ENCODE data around the gene HLA-DPA1. TPM values are rescaled to one million over a fixed set of nuclear protein-coding genes. Genes with fewer than 3 reads are reported as not detected.

The HLA-DPA1 gene
- total RNA-seq, 1 experiment from 2014 or later, result not detected

- ChIA-PET CTCF (interaction anchor here (0.6 kb wide), 1 partner anchor 726 kb away, joined by 3 read pairs; no protein-coding TSS in a partner anchor), POLR2A (ENCODE audit: unreplicated experiment) (no interaction called here)
- BruUV-seq (replicated peaks), result no TSS peak
- H3K27me3 ChIP-seq (ENCODE audit: insufficient read depth, low read depth), result peaks cover 87% of the 10 kb centered on the region
- H3K4me2 ChIP-seq, result no peak overlapping the region
- H2AFZ ChIP-seq, result no peak overlapping the region
- DNase-seq, result no peak
- no peaks in the 10 kb centered on the region for H3K79me2 ChIP-seq (ENCODE audit: low read depth)
- H3K36me3 ChIP-seq (ENCODE audit: low read depth), result no peaks in the 10 kb centered on the region
- TF ChIP-seq EZH2 (IDR thresholded peaks at IDR 0.05; ENCODE audit: low read depth) (no peak), CTCF (conservative IDR thresholded peaks at IDR 0.05) (no peak)
- no peaks in the 10 kb centered on the region for H3F3A ChIP-seq (ENCODE audit: insufficient read depth, low read depth)
- no peaks in the 10 kb centered on the region for H3K9me3 ChIP-seq (ENCODE audit: insufficient read depth, low read depth)
- H3K9me2 ChIP-seq (ENCODE audit: insufficient read depth), result no peaks in the 10 kb centered on the region
- H3K27ac ChIP-seq, result no peak overlapping the region
- H3K4me3 ChIP-seq, result no peak overlapping the region
- H4K20me1 ChIP-seq (ENCODE audit: insufficient read depth), result no peaks in the 10 kb centered on the region
- intact Hi-C loops (cut with micrococcal nuclease; ENCODE audit: unreplicated experiment), result loop anchor here (10.0 kb wide), 1 partner anchor 126 kb away; no protein-coding TSS in a partner anchor
- H3K4me1 ChIP-seq (replicated peaks; ENCODE audit: insufficient read depth), result no peaks in the 10 kb centered on the region
These were observed 54.5 kb downstream of the HLA-DPA1 start for GRCh38 chr6:33018904-33019303.

GRCh38 chr6:33018418-33018817 lies 55.0 kb downstream of the HLA-DPA1 start:
- H3K9me2 ChIP-seq (ENCODE audit: insufficient read depth), result no peaks in the 10 kb centered on the region
- DNase-seq, result no peak
- no peak overlapping the region for H3K27ac ChIP-seq
- H3K27me3 ChIP-seq (ENCODE audit: insufficient read depth, low read depth), result peaks cover 92% of the 10 kb centered on the region
- no peak overlapping the region for H2AFZ ChIP-seq
- H3F3A ChIP-seq (ENCODE audit: insufficient read depth, low read depth), result no peaks in the 10 kb centered on the region
- H3K9me3 ChIP-seq (ENCODE audit: insufficient read depth, low read depth), result no peaks in the 10 kb centered on the region
- H3K4me3 ChIP-seq, result no peak overlapping the region
- no peak overlapping the region for H3K4me2 ChIP-seq
- ChIA-PET POLR2A (ENCODE audit: unreplicated experiment) (no interaction called here), CTCF (interaction anchor here (0.6 kb wide), 1 partner anchor 727 kb away, joined by 3 read pairs; no protein-coding TSS in a partner anchor)
- H4K20me1 ChIP-seq (ENCODE audit: insufficient read depth), result no peaks in the 10 kb centered on the region
- no TSS peak for BruUV-seq (replicated peaks)
- TF ChIP-seq EZH2 (IDR thresholded peaks at IDR 0.05; ENCODE audit: low read depth) (no peak), CTCF (conservative IDR thresholded peaks at IDR 0.05) (no peak)
- H3K4me1 ChIP-seq (replicated peaks; ENCODE audit: insufficient read depth), result no peaks in the 10 kb centered on the region
- intact Hi-C loops (cut with micrococcal nuclease; ENCODE audit: unreplicated experiment), result loop anchor here (10.0 kb wide), 1 partner anchor 126 kb away; no protein-coding TSS in a partner anchor
- no peaks in the 10 kb centered on the region for H3K36me3 ChIP-seq (ENCODE audit: low read depth)
- no peaks in the 10 kb centered on the region for H3K79me2 ChIP-seq (ENCODE audit: low read depth)

GRCh38 chr6:33017694-33018353 lies 55.6 kb downstream of the HLA-DPA1 start:
- H4K20me1 ChIP-seq (ENCODE audit: insufficient read depth), result no peaks in the 10 kb centered on the region
- H3F3A ChIP-seq (ENCODE audit: insufficient read depth, low read depth), result no peaks in the 10 kb centered on the region
- ChIA-PET POLR2A (ENCODE audit: unreplicated experiment) (no interaction called here), CTCF (no interaction called here)
- BruUV-seq (replicated peaks), result no TSS peak
- H3K36me3 ChIP-seq (ENCODE audit: low read depth), result no peaks in the 10 kb centered on the region
- DNase-seq, result no peak
- peaks cover 94% of the 10 kb centered on the region for H3K27me3 ChIP-seq (ENCODE audit: insufficient read depth, low read depth)
- H3K9me2 ChIP-seq (ENCODE audit: insufficient read depth), result no peaks in the 10 kb centered on the region
- TF ChIP-seq EZH2 (IDR thresholded peaks at IDR 0.05; ENCODE audit: low read depth), result no peak
- TF ChIP-seq CTCF (conservative IDR thresholded peaks at IDR 0.05), result no peak
- H2AFZ ChIP-seq, result no peak overlapping the region
- no peaks in the 10 kb centered on the region for H3K9me3 ChIP-seq (ENCODE audit: insufficient read depth, low read depth)
- no peaks in the 10 kb centered on the region for H3K4me1 ChIP-seq (replicated peaks; ENCODE audit: insufficient read depth)
- H3K79me2 ChIP-seq (ENCODE audit: low read depth), result no peaks in the 10 kb centered on the region
- H3K27ac ChIP-seq, result no peak overlapping the region
- H3K4me3 ChIP-seq, result no peak overlapping the region
- intact Hi-C loops (cut with micrococcal nuclease; ENCODE audit: unreplicated experiment), result loop anchor here (10.0 kb wide), 1 partner anchor 127 kb away; no protein-coding TSS in a partner anchor
- no peak overlapping the region for H3K4me2 ChIP-seq

All from PC-9 (cell line).